GM19455 (cell line): ENCODE results near the gene ETV1.

Experiments
- ATAC-seq: cut with Tn5 transposase; IDR thresholded peaks from one replicate; pipeline ENCODE4 v1.9.1; 2021; ENCODE audit not compliant: unreplicated experiment

ETV1 gene

GRCh38 chr7:13989126-13989948 lies at the start of gene ETV1:
Gene ETV1, minus strand, starts transcription at chr7:13989666. Its CDS starts 614 bp downstream, at chr7:13989052.
- no peak for ATAC-seq

GRCh38 chr7:14024406-14024805 lies 34.9 kb upstream of the ETV1 start:
- no peak for ATAC-seq

- no peak for ATAC-seq
Measured at GRCh38 chr7:14023838-14024237, 34.4 kb upstream of the ETV1 start.

- ATAC-seq, result no peak
Measured at GRCh38 chr7:14023342-14023741, 33.9 kb upstream of the ETV1 start.

GRCh38 chr7:14021069-14021468 lies 31.6 kb upstream of the ETV1 start:
- no peak for ATAC-seq

- ATAC-seq, result no peak
Measured at GRCh38 chr7:14020339-14020900, 31.0 kb upstream of the ETV1 start.

GRCh38 chr7:14018751-14019150 lies 29.3 kb upstream of the ETV1 start:
- no peak for ATAC-seq

GRCh38 chr7:14016950-14017349 lies 27.5 kb upstream of the ETV1 start:
- no peak for ATAC-seq

- ATAC-seq, result no peak
Measured at GRCh38 chr7:14013898-14014297, 24.4 kb upstream of the ETV1 start.

- no peak for ATAC-seq
Measured at GRCh38 chr7:14009453-14010418, 20.3 kb upstream of the ETV1 start.

- no peak for ATAC-seq
Measured at GRCh38 chr7:14001139-14001538, 11.7 kb upstream of the ETV1 start.

- no peak for ATAC-seq
Measured at GRCh38 chr7:14000247-14000646, 10.8 kb upstream of the ETV1 start.

- ATAC-seq, result no peak
Measured at GRCh38 chr7:13998866-13999265, 9.4 kb upstream of the ETV1 start.

GRCh38 chr7:13992596-13992964 lies 3.1 kb upstream of the ETV1 start:
- ATAC-seq, result no peak

- no peak for ATAC-seq
Measured at GRCh38 chr7:13991791-13992595, 2.5 kb upstream of the ETV1 start.

GRCh38 chr7:13990984-13991790 lies 1.7 kb upstream of the ETV1 start:
- ATAC-seq, result no peak

- no peak for ATAC-seq
Measured at GRCh38 chr7:13990319-13990983, 985 bp upstream of the ETV1 start.

- no peak for ATAC-seq
Measured at GRCh38 chr7:13989949-13990305, 461 bp upstream of the ETV1 start.

GRCh38 chr7:13988731-13989125 lies 738 bp downstream of the ETV1 start:
- ATAC-seq, result no peak

- ATAC-seq, result no peak
Measured at GRCh38 chr7:13988065-13988464, 1.4 kb downstream of the ETV1 start.
